ENCODE data around the gene ATXN1. TPM values are rescaled to one million over a fixed set of nuclear protein-coding genes. Genes with fewer than 3 reads are reported as not detected.

Gene ATXN1
- total RNA-seq, 4 donors from 2014 or later: 21.0 to 102 (median 51.1) TPM

- TF ChIP-seq CTCF (IDR thresholded peaks at IDR 0.05) (no peak), POLR2A (IDR thresholded peaks at IDR 0.05) (no peak)
- intact Hi-C loops (cut with DNase I; ENCODE audit: low total_unique reads): no loop called here
- no peak overlapping the region for H3K4me3 ChIP-seq
- no peaks in the 10 kb centered on the region for H3K36me3 ChIP-seq
- no peaks in the 10 kb centered on the region for H3K9me3 ChIP-seq
- H3K27me3 ChIP-seq: no peaks in the 10 kb centered on the region
- no peaks in the 10 kb centered on the region for H3K4me1 ChIP-seq
- H3K27ac ChIP-seq: peak overlapping the region; percentile 66 to 80
- no peak for DNase-seq
Measured at GRCh38 chr6:16258709-16259075, 502.6 kb downstream of the ATXN1 start.

- H3K27me3 ChIP-seq: no peaks in the 10 kb centered on the region
- intact Hi-C loops (cut with DNase I; ENCODE audit: low total_unique reads): no loop called here
- H3K4me3 ChIP-seq: no peak overlapping the region
- no peaks in the 10 kb centered on the region for H3K4me1 ChIP-seq
- peak overlapping the region; percentile 66 to 80 for H3K27ac ChIP-seq
- H3K36me3 ChIP-seq: no peaks in the 10 kb centered on the region
- DNase-seq: peak; percentile 46 to 47
- no peaks in the 10 kb centered on the region for H3K9me3 ChIP-seq
- TF ChIP-seq POLR2A (IDR thresholded peaks at IDR 0.05) (no peak), CTCF (IDR thresholded peaks at IDR 0.05) (no peak)
Measured at GRCh38 chr6:16257999-16258708, 503.1 kb downstream of the ATXN1 start.

GRCh38 chr6:16256781-16257180 is 504.5 kb downstream of the ATXN1 start:
- intact Hi-C loops (cut with DNase I; ENCODE audit: low total_unique reads): no loop called here
- no peak overlapping the region for H3K4me3 ChIP-seq
- TF ChIP-seq CTCF (IDR thresholded peaks at IDR 0.05) (no peak), POLR2A (IDR thresholded peaks at IDR 0.05) (no peak)
- H3K9me3 ChIP-seq: no peaks in the 10 kb centered on the region
- H3K36me3 ChIP-seq: no peaks in the 10 kb centered on the region
- no peaks in the 10 kb centered on the region for H3K27me3 ChIP-seq
- H3K4me1 ChIP-seq: no peaks in the 10 kb centered on the region
- no peak for DNase-seq
- H3K27ac ChIP-seq: no peak overlapping the region

- intact Hi-C loops (cut with DNase I; ENCODE audit: low total_unique reads): no loop called here
- no peak for DNase-seq
- Histone ChIP-seq H3K27ac (no peak overlapping the region), H3K36me3 (no peaks in the 10 kb centered on the region), H3K27me3 (no peaks in the 10 kb centered on the region), H3K9me3 (no peaks in the 10 kb centered on the region), H3K4me3 (no peak overlapping the region), H3K4me1 (no peaks in the 10 kb centered on the region)
- TF ChIP-seq CTCF (IDR thresholded peaks at IDR 0.05): no peak
- TF ChIP-seq POLR2A (IDR thresholded peaks at IDR 0.05): no peak
Measured at GRCh38 chr6:16254535-16254934, 506.7 kb downstream of the ATXN1 start.

GRCh38 chr6:16253399-16254144 is 507.7 kb downstream of the ATXN1 start:
- Histone ChIP-seq H3K9me3 (no peaks in the 10 kb centered on the region), H3K27ac (no peak overlapping the region), H3K36me3 (no peaks in the 10 kb centered on the region), H3K4me1 (no peaks in the 10 kb centered on the region), H3K4me3 (no peak overlapping the region), H3K27me3 (no peaks in the 10 kb centered on the region)
- intact Hi-C loops (cut with DNase I; ENCODE audit: low total_unique reads): no loop called here
- no peak for DNase-seq
- TF ChIP-seq CTCF (IDR thresholded peaks at IDR 0.05) (no peak), POLR2A (IDR thresholded peaks at IDR 0.05) (no peak)
